Measurements from ENCODE around the gene OPN1SW.

GRCh38 chr7:128790315-128791041, 14.9 kb upstream of the OPN1SW start:
- TF ChIP-seq POLR2A (IDR thresholded peaks at IDR 0.05; ENCODE audit: low read length) (no peak), GATA1 (IDR thresholded peaks at IDR 0.05; ENCODE audit: low read depth, low read length) (no peak)
